GM18870 (cell line): Measurements from ENCODE around the gene CTSD.

ENCODE experiments used
- ATAC-seq: cut with Tn5 transposase; IDR thresholded peaks from one replicate; pipeline ENCODE4 v1.9.1; 2021; ENCODE audit warnings: moderate library complexity; ENCODE audit not compliant: unreplicated experiment

CTSD gene

GRCh38 chr11:1746511-1746931 is 17.2 kb downstream of the CTSD start:
- no peak for ATAC-seq

DNA sequence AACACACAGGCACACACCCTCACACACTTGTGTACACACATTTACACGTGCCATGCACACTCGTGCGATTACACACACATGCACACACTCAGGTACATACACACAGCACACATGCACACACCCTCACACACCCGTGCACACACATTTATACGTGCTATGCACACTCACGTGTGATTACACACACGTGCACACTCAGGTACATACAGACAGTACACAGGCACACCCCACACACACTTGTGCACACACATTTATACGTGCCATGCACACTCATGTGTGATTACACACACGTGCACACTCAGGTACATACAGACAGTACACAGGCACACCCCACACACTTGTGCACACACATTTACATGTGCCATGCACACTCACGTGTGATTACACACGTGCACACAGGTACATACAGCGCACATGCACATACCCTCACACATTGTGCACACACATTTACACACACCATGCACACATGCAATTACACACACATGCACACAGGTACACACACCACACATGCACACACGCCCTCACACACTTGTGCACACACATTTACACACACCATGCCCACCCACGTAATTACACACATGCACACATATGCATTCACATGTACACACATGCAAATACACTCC is 17.9 kb downstream of the CTSD start:
- no peak for ATAC-seq

- no peak for ATAC-seq
Measured at GRCh38 chr11:1744891-1745700, 18.6 kb downstream of the CTSD start.

DNA sequence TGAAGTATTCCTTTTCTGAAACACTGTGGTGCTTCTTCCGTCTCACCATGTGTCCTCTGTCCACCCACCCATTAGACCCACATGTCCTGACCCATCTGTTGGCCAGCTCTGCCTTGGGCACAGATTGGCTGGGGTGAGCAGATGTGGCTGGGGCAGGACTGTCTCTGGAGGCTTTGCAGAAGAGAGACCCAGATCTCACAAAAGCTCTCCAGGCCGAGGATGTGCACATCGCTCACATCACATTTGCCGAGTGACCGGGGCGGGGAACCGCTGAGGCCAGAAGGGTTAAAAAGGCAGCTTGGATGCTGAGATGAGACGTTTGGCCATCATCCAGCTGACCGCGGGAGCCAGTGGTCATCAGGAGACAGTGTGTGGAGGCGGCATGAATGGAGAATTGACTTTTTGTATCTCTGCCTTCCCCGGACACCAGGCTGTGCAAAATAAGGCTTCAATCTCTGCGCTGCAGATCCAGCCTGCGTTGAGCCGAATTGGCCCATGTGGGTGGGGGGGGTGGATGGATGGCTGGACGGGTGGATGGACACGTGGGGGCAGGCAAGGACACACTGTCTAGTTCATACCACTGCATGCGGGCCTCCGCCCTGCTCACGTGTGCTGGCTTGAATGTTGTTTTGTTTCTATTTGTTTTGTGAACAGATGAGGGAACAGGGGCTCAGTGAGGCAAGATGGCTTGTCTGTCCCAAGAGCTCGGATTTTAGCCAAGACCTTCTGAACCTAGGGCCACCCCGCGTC is 19.4 kb downstream of the CTSD start:
- ATAC-seq: no peak

GRCh38 chr11:1743585-1744136 is 20.1 kb downstream of the CTSD start:
- ATAC-seq: no peak

DNA sequence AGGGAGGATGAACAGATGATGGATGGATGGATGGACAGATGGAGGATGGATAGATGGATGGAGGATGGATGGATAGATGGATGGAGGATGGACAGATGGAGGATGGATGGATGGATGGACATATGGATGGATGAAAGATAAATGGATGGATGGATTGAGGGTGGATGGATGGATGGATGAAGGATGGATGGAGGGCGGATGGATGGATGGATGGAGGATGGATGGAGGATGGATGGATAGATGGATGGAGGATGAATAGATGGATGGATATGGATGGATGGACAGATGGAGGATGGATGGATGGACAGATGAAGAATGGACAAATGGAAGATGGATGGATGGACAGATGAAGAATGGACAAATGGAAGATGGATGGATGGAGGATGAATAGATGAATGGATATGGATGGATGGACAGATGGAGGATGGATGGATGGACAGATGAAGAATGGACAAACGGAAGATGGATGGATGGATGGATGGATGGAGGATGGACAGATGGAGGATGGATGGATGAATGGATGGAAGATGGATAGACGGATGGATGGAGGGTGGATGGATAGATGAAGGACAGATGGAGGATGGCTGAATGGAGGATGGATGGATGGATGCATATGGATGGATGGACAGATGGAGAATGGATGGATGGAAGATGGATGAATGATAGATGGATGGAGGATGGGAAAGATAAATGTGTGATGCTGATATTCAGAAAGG is 20.7 kb downstream of the CTSD start:
- no peak for ATAC-seq

GRCh38 chr11:1742371-1742770 is 21.4 kb downstream of the CTSD start:
- ATAC-seq: no peak

DNA sequence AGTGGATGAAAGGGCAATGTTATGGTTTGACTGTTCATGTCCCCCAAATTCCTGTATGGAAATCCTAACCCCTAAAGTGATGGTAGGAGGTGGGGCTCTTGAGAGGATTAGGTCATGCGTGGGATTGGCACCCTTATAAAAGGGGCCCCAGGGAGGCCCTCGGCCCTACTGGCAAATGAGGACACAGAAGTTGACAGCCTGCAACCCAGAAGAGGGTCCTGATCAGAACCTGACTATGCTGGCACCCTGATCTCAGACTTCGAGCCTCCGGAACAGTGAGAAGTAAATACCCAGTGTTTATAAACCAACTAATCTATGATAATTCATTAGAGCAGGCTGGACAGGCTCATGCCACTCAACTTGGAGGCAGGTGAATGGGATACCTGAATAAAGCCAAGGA is 22.0 kb downstream of the CTSD start:
- no peak for ATAC-seq

DNA sequence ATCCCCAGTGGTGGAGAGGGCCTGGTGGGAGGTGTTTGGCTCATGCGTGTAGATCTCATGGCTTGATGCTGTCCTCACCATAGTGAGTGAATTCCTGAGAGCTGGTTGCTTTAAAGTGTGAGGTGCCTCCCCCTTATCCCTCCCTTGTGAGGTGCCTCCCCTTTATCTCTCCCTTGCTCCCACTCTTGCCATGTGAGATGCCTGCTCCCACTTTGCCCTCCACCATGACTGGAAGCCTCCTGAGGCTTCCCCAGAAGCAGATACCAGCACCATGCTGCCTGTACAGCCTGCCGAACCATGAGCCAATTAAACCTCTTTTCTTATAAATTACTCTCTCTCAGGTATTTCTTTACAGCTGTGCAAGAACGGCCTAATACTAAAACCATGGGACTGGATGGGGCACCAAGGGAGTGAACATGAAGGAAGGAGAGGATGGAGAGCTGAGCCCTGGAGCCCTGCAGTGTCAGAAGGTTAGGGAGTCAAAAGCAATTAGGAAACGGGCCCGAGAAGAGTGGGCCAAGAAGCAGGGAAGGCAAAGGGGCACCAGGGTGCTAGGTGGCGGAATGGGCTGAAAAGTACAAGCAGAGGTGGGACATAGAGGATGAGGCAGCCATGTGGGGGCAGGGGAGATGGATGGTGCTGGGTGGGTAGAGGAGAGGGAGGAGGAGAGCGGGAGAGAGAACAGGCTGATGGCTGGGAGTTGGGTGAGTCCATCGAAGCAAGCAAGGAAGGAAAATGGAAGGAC is 22.8 kb downstream of the CTSD start:
- no peak for ATAC-seq

GRCh38 chr11:1739576-1739975 is 24.2 kb downstream of the CTSD start:
- ATAC-seq: no peak

DNA sequence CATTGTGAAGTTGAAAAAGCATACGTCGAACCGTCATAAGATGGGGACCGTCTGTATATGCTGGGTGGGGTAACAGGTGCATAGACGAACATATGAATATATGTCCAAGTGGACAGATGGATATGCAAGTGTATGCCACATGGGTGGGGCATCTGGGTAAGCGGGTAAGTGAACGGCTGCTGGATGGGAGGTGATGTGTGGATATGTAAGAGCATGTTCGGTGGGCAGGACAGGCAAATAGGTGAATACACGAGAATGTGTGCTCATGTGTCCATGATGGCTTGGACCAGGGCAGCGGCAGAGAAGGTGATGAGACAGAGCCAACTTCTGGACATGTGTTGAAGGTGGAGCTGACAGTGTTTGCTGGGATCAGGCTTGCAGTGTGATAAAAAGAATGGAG is 25.3 kb downstream of the CTSD start:
- no peak for ATAC-seq

- ATAC-seq: no peak
Measured at GRCh38 chr11:1737080-1737757, 26.5 kb downstream of the CTSD start.

GRCh38 chr11:1736447-1736992 is 27.2 kb downstream of the CTSD start:
- ATAC-seq: no peak

DNA sequence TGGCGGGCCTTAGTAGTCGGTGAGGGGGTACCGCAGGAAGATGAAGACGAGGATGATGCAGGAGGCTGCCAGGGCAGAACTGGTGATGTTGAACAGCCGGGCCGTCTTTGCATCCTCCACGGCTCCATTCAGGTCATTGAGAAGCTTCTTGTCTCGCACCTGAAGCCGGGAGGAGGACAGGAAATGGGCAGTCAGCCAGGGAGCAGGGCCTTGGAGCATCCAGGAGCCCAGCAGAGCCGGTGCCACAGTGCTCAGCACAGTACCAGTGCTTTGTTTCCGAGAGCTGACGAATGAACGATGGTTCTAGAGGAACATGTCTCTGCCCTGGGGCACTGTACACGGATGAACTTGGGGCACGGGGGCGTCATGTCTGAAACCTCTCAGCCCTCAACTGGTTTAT is 28.5 kb downstream of the CTSD start:
- ATAC-seq: no peak

- ATAC-seq: no peak
Measured at GRCh38 chr11:1734641-1735081, 29.1 kb downstream of the CTSD start.

GRCh38 chr11:1733716-1734640 is 29.7 kb downstream of the CTSD start:
- ATAC-seq: no peak

GRCh38 chr11:1733009-1733715 is 30.6 kb downstream of the CTSD start:
- no peak for ATAC-seq
